Smooth muscle cell (in vitro differentiated cells): ENCODE data around the gene CCDC88B. TPM values are rescaled to one million over a fixed set of nuclear protein-coding genes. Genes with fewer than 3 reads are reported as not detected.

Source experiments
- DNase-seq: peaks from one replicate; lab custom pipeline; 2025; ENCODE audit not compliant: unreplicated experiment; lab: John Stamatoyannopoulos, UW
- H2AFZ ChIP-seq: fragments of 200-600 bp; sonication (generic); 2 replicates; pipeline ENCODE4 v1.6.0; 2016; ENCODE audit warnings: antibody characterized with exemption, low read depth, mild to moderate bottlenecking
- H3F3A ChIP-seq: fragments of 200-600 bp; sonication (generic); 2 replicates; pipeline ENCODE4 v1.6.0; 2017; ENCODE audit warnings: antibody characterized with exemption, low read depth
- H3K27ac ChIP-seq: fragments of 200-600 bp; sonication (generic); 2 replicates; pipeline ENCODE4 v1.5.1; 2016; ENCODE audit warnings: low read depth, mild to moderate bottlenecking
- H3K27me3 ChIP-seq: fragments of 200-600 bp; sonication (generic); 2 replicates; pipeline ENCODE4 v1.6.1; 2016; ENCODE audit warnings: low read depth, mild to moderate bottlenecking
- H3K36me3 ChIP-seq: fragments of 200-600 bp; sonication (generic); 2 replicates; pipeline ENCODE4 v1.5.1; 2016; ENCODE audit warnings: low read depth
- H3K4me1 ChIP-seq: fragments of 200-600 bp; sonication (generic); 2 replicates; pipeline ENCODE4 v1.5.1; 2016; ENCODE audit warnings: low read depth
- H3K4me2 ChIP-seq: fragments of 200-600 bp; sonication (generic); 2 replicates; pipeline ENCODE4 v1.6.0; 2016; ENCODE audit warnings: mild to moderate bottlenecking
- H3K4me3 ChIP-seq: fragments of 200-600 bp; sonication (generic); 2 replicates; pipeline ENCODE4 v1.5.1; 2016; ENCODE audit warnings: mild to moderate bottlenecking
- H3K79me2 ChIP-seq: fragments of 200-600 bp; sonication (generic); 2 replicates; pipeline ENCODE4 v1.6.0; 2016; ENCODE audit warnings: low read depth, mild to moderate bottlenecking
- H3K9ac ChIP-seq: fragments of 200-600 bp; sonication (generic); 2 replicates; pipeline ENCODE4 v1.6.0; 2016; ENCODE audit warnings: low read depth
- H3K9me3 ChIP-seq: fragments of 200-600 bp; sonication (generic); replicated peaks from 2 replicates; pipeline ENCODE4 v1.5.1; 2016; ENCODE audit warnings: low read depth
- H4K20me1 ChIP-seq: fragments of 200-600 bp; sonication (generic); 2 replicates; pipeline ENCODE4 v1.6.0; 2016; ENCODE audit warnings: low read depth
- WGBS: methylation state at CpG from one replicate; pipeline ENCODE4 v1.1.7; 2016; ENCODE audit warnings: low lambda C conversion rate; 5-methylcytosine and 5-hydroxymethylcytosine counted together
- polyA plus RNA-seq: library from polyadenylated mRNA; unstranded; fragments of >200 nt; fragmentation: Nextera tagmentation; extraction: Ambion mirVana; gene quantifications from 2 replicates; pipeline ENCODE4 v1.2.1, GENCODE V29; 2016
- total RNA-seq: library from RNA; depleted of rRNA; stranded (reverse); fragments of >200 nt; gene quantifications from 2 replicates; pipeline ENCODE4 v1.2.3, GENCODE V29; 2014
- TF ChIP-seq, protein P1 (sequence below): fragments of 200-600 bp; sonication (generic); IDR thresholded peaks from 2 replicates; pipeline ENCODE4 v1.5.1; 2017; ENCODE audit warnings: borderline replicate concordance, mild to moderate bottlenecking, antibody characterized with exemption; ENCODE audit not compliant: insufficient read depth, poor library complexity, severe bottlenecking

CCDC88B gene
- total and polyA plus RNA-seq, 2 experiments from 2014 or later: 0.22 to 2.2 TPM

DNA sequence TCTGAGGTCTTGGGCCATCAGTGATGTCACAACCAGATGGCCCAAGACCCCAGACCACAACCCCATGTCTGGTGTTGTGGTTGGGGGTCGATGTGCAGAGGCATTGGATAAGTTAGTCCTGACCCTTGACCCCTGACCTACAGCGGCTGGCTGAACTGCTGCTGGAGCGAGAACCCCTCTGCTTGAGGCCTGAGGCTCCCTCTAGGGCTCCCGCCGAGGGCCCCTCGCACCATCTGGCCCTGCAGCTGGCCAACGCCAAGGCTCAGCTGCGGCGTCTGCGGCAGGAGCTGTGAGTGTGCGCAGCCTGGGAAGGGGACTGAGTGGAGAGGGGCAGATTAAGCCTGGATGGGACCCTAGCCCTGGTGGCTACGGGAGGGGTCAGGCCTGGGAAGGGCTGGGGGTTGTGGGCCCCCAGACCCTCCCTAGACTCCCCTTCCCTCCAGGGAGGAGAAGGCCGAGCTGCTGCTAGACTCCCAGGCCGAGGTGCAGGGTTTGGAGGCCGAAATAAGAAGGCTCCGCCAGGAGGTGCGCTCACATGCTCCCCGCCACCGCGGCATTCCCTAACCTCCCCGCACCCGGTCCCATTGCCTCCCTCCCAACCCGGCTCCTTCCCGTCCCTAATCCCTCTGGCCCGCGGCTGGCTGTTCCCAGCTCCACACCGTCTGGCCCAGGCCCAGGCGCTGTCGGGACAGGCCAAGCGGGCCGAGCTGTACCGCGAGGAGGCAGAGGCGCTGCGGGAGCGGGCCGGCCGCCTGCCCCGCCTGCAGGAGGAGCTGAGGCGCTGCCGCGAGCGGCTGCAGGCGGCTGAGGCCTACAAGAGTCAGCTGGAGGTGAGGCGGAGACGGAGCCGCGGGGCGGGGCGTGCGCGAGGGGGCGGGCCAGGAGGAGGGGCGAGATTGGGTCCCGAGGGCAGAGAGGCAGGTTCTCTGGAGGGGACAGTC is 2.1 kb downstream of the CCDC88B start:
- Histone ChIP-seq H3K9me3 (no peaks in the 10 kb centered on the region), H4K20me1 (no peaks in the 10 kb centered on the region), H3K9ac (no peak overlapping the region), H3K27me3 (no peaks in the 10 kb centered on the region), H3K27ac (no peak overlapping the region), H3K4me3 (peak overlapping the region; percentile 4), H3F3A (no peaks in the 10 kb centered on the region), H3K4me2 (peak overlapping the region; percentile 80), H3K4me1 (peaks cover 7% of the 10 kb centered on the region), H2AFZ (no peak overlapping the region), H3K79me2 (no peaks in the 10 kb centered on the region), H3K36me3 (no peaks in the 10 kb centered on the region)
- TF ChIP-seq, protein P1, sequence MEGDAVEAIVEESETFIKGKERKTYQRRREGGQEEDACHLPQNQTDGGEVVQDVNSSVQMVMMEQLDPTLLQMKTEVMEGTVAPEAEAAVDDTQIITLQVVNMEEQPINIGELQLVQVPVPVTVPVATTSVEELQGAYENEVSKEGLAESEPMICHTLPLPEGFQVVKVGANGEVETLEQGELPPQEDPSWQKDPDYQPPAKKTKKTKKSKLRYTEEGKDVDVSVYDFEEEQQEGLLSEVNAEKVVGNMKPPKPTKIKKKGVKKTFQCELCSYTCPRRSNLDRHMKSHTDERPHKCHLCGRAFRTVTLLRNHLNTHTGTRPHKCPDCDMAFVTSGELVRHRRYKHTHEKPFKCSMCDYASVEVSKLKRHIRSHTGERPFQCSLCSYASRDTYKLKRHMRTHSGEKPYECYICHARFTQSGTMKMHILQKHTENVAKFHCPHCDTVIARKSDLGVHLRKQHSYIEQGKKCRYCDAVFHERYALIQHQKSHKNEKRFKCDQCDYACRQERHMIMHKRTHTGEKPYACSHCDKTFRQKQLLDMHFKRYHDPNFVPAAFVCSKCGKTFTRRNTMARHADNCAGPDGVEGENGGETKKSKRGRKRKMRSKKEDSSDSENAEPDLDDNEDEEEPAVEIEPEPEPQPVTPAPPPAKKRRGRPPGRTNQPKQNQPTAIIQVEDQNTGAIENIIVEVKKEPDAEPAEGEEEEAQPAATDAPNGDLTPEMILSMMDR: peak; percentile 31
- 34% methylated on average over 41 of the region's 55 CpGs for WGBS
- DNase-seq: peak; percentile 37

- H3K79me2 ChIP-seq: no peaks in the 10 kb centered on the region
- DNase-seq: no peak
- peaks cover 7% of the 10 kb centered on the region for H3K4me1 ChIP-seq
- no peak overlapping the region for H3K4me3 ChIP-seq
- no peaks in the 10 kb centered on the region for H4K20me1 ChIP-seq
- H3F3A ChIP-seq: no peaks in the 10 kb centered on the region
- no peaks in the 10 kb centered on the region for H3K36me3 ChIP-seq
- no peak overlapping the region for H3K9ac ChIP-seq
- H3K4me2 ChIP-seq: no peak overlapping the region
- TF ChIP-seq, protein P1: no peak
- WGBS: 93% methylated on average over 11 of the region's 29 CpGs
- no peaks in the 10 kb centered on the region for H3K27me3 ChIP-seq
- H3K9me3 ChIP-seq: no peaks in the 10 kb centered on the region
- no peak overlapping the region for H3K27ac ChIP-seq
- H2AFZ ChIP-seq: no peak overlapping the region
These were observed 3.1 kb downstream of the CCDC88B start for GRCh38 chr11:64342869-64343745.

DNA sequence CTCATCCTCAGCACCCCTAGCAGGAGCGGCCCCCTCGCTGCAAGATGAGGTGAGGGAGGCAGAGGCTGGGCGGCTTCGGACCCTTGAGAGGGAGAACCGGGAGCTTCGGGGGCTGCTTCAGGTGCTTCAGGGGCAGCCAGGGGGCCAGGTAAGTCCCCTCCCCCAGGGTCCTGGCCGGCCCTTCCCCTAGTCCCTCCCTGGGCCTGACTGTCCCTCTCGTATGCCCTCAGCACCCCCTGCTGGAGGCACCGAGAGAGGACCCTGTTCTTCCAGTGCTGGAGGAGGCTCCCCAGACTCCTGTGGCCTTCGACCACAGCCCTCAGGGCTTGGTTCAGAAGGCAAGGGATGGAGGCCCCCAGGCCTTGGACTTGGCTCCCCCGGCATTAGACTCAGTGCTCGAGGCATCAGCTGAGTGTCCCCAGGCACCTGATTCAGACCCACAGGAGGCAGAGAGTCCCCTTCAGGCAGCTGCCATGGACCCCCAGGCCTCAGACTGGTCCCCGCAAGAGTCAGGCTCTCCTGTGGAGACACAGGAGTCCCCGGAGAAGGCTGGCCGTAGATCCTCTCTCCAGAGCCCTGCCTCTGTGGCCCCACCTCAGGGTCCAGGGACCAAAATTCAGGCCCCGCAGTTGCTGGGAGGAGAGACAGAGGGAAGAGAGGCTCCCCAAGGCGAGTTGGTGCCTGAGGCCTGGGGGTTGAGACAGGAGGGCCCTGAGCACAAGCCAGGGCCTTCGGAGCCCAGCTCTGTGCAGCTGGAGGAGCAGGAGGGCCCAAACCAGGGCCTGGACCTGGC is 4.0 kb downstream of the CCDC88B start:
- no peak overlapping the region for H3K4me3 ChIP-seq
- no peak overlapping the region for H3K27ac ChIP-seq
- H3K27me3 ChIP-seq: no peaks in the 10 kb centered on the region
- no peaks in the 10 kb centered on the region for H3K79me2 ChIP-seq
- H3F3A ChIP-seq: no peaks in the 10 kb centered on the region
- 92% methylated on average over 16 of the region's 18 CpGs for WGBS
- H3K36me3 ChIP-seq: no peaks in the 10 kb centered on the region
- DNase-seq: no peak
- peaks cover 7% of the 10 kb centered on the region for H3K4me1 ChIP-seq
- H2AFZ ChIP-seq: no peak overlapping the region
- no peaks in the 10 kb centered on the region for H4K20me1 ChIP-seq
- TF ChIP-seq, protein P1: peak; percentile 9
- H3K4me2 ChIP-seq: no peak overlapping the region
- H3K9me3 ChIP-seq: no peaks in the 10 kb centered on the region
- no peak overlapping the region for H3K9ac ChIP-seq
